EH (cell line): ENCODE data around the gene GRIN2C.
"Not testable (repeated sequence)": the region's sequence is repeated elsewhere in the genome, so short reads cannot be mapped to it uniquely, and the experiment has no call there.

Experiments used
- DNase-seq: peaks from one replicate; pipeline ENCODE4 v3.0.0-alpha.2; 2015; ENCODE audit warnings: low read depth

The GRIN2C gene

GRCh38 chr17:74879308-74879707 is 19.6 kb upstream of the GRIN2C start:
- no peak for DNase-seq

DNA sequence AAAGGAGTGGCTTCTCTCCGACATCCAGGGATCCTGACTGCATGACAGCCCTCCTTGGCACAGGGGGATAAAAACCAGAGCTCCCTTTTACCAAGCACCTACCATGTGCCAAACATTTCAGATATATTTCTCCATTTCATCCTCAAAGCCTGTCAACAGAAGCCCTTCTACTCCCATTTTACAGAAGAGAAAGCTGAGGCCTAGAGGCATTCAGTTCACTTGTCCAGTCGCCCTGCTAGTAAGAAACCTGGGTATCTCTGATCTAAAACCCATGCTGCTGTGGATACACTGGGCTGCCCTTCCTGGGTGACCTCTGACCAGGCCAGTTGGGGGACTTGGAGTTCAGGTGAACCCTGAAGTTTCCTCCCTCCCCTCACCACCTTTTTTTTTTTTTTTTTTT is 19.0 kb upstream of the GRIN2C start:
- DNase-seq = no peak

- DNase-seq = peak; percentile 9
Measured at GRCh38 chr17:74877592-74878548, 18.2 kb upstream of the GRIN2C start.

DNA sequence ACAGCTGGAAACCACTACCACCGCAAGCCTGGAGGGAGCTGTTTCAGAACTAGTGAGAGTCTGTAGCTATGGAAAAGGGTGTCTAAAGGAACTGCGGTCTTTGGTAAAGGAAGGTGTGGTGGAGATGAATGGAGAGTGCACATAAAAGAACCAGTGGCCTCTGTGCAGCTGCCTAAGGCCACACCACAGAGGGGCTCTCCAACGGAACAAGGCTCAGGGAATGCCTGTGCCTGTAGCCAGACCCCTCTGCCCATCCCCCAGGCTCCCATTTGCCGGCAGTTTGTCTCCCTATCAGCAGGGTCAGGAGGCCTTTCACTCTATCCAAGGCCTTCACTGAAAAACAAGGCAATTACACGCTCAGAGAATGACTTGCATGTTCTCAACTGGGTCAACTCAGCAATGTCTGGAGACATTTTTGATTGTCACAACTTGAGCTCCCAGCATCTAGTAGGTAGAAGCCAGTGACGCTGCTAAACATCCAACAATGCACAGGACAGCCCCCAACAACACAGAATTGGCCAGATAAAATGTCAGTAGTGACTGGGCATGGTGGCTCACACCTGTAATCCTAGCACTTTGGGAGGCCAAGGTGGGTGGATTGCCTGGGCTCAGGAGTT is 16.4 kb upstream of the GRIN2C start:
- no peak for DNase-seq

DNA sequence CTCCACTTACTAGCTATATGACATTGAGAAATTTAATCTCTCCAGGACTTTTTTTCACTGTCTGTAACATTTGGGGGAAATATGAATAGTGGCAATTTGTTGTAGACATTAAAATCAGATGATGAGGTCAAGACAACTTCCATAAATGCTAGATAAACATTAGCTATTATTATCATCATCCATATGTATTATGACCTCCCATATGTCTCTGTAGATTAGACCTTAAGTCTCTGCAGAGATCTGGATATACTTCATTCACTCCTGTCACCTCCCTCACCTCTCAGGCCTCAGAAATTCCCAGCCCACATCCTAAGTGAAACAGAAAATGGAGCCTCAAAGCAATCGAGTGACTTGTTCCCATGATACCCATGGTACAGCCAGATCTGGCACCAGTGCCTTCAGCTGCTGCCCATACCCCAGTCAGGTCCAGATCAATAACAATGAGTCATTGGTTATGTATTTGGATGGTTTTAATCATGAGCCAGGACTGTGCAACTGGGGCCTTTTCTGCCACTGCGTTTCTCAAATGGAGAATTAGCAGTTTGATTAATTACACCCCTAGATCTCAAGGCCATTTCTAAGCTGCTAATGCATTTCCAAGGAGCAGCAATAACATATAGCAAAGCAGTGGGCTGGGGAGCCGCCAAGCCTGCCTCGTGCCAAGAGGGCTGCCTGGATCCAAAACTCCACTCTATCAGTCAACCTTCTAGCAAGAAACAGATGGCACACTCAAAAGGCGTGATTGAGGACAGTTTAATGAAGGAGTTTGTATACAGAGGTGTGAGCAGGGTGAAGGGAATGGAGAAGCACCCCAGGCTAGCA is 15.7 kb upstream of the GRIN2C start:
- no peak for DNase-seq

GRCh38 chr17:74874615-74875037 is 14.9 kb upstream of the GRIN2C start:
- DNase-seq = no peak

DNA sequence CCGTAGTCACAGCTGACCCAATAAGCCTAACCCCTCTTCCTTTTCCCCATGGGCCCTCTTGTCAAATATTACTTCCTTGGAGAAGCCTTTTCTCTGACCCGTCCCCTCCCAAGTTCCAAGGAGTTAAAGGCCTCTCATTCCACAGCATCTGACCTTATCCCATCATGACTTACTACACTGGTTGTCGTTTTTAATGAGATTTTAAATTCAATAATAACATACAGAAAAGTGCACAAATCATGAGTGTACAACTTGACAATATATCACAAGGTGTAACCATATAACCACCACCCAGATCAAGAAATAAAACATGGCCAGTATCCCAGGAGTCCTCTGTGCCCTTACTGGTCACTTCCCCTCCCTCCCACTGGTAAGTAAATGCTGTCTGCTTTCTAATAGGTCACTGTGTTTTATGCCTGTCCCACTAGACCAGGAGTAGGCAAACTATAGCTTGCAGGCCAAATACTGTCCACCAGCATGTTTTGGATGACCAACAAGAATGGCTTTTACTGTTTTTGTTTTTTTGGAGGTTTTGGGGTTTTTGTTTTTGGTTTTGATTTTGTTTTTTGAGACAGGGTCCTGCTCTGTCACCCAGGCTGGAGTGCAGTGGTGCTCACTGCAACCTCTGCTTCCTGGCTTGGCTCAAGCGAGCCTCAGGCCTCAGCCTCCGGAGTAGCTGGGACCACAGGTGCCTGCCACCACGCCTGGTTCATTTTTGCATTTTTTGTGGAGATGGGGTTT is 14.4 kb upstream of the GRIN2C start:
- DNase-seq = peak; percentile 15

DNA sequence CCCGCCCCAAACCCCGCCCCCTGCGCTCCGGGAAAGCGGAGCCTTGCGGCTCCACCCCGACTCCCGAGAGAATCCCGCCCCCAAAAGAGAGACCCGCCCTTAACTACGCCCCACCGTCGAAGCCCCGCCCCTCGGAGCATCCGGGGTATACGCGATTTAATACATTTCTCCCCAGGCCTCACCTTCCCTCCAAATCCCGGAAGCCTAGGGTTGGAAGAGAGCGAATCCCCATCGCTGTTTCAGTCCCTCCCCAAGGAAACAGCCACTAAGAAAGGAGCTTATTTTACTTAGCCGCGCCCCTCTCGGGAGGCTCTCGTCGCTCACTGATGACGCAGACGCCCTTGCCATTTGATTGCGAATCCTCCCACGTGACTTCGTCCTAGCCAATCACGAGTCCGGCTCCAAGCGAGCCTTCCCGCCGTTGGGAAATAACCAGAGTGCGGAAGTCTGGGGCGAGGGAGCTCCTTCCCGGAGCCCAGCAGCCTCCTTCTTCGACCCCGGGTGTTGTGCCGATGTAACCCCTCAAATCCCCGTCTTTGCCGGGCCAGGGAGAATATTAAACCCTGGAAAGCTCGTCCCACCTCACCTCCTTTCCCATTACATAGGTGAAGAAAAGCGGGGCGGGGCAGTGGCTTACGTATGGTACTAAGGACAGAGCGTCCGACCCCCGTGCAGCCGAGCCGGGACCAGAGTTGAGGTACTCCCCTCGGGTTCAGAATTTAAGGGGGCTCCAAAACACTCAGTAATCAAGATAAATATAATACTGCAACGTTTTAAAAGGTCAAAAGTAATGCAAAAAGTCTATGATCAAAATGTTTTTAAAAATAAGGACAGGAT is 13.6 kb upstream of the GRIN2C start:
- peak; percentile 100 for DNase-seq

- DNase-seq = peak; percentile 2
Measured at GRCh38 chr17:74872313-74873036, 12.8 kb upstream of the GRIN2C start, which contains the start of gene FDXR. Gene FDXR, minus strand, starts transcription at chr17:74872994. Its CDS starts 50 bp downstream, at chr17:74872944.

GRCh38 chr17:74871356-74872076 is 11.8 kb upstream of the GRIN2C start:
- no peak for DNase-seq

- peak; percentile 84 for DNase-seq
Measured at GRCh38 chr17:74870512-74870911, 10.8 kb upstream of the GRIN2C start.

- not testable (repeated sequence) for DNase-seq
Measured at GRCh38 chr17:74870028-74870427, 10.3 kb upstream of the GRIN2C start.

GRCh38 chr17:74868908-74869255 is 9.2 kb upstream of the GRIN2C start:
- DNase-seq = no peak

DNA sequence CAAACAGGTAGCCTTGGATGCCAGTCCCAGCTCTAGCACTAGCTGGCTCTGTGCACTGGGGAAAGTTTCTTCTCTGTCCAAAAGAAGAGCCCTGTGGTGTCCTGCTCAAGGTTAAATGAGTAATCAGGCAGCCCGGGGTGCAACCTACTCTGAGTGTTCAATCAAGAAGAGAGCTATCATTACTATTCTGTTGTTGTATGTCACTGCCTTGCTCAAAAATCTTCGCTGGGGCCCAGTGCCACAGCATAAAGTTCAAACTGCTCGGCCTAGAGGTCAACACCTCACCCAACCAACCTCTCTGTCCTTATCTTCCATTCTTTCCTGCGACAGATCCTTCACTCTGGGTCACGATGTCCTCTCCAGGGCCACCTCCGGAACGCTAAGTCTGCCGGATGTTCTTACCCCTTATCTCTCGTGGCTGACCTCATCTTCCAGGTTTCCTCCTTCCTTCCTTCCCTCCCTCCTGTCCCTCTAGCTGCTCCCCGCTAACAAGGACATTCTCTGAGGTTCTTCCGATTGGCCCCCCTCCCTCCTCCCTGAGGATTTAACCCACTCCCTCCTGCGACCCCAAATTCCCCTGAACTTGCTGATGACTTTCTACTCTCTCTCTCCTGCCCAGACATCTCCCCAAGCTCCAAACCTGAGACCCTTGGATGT is 8.7 kb upstream of the GRIN2C start:
- no peak for DNase-seq

DNA sequence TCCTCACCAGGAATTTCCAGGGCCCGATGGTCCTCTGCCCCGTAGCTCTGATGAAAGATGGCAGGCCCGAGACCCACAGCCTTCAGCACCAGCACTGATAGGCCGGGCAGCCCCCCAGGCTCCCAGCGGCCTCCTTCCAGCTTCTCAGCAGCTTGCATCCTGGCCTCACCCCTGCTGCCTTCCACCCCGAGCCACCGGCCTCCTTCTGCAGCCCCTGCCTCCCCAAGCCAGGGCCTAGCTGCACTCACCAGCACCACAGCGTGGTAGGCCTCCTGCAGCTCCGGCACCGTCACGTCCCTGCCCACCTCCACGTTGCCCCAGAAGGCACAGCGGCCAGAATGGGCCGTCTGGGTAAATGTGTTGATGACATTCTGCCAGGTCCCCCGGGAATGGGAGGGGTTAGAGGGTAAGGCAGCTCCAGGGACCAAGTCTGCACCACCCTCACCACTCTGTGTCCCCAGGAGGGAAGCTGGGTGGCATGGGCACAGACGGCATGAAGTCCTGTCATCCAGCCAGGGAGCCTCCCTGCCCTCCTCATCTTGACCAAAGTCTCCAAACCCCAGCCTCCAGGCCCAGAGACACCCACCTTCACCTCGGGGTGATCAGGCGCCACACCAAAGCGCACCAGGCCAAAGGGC is 6.6 kb upstream of the GRIN2C start:
- no peak for DNase-seq

DNA sequence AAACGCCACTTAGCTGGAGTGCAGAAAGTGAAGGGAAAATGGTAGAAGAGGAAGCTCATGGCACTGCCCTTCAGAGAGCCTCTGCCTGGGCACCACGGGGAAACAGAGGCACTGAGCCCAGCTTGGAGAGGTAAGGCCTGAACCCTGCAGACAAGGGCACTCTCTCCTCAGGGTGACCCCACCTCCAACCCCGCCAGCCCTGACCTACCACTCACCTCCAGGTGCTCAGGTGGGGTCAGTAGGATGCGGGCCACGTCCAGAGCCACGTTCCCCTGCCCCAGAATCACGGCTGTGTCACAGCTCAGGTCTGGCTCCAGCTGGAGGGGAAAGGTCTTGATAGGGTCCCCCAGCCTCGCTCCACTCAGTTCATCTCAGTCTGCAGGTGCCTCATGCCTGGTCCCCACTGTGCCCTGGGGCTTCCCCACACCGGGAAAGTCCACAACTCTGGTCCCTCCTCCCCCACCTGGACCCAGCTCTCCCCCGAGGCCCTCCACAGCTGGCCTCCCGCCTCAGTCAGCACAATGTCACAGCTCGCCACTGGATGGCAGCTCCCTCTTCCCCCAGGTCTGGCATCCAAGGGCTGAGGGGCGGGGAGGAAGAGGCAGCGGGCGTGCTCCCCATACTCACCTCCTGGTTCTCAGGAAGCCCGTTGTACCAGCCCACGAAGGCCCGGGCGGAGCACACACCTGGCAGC is 6.0 kb upstream of the GRIN2C start:
- DNase-seq = no peak

- DNase-seq = peak; percentile 64
Measured at GRCh38 chr17:74864866-74865395, 5.2 kb upstream of the GRIN2C start.
